GM12865 (cell line): ENCODE measurements around the gene DNAH3.

Source experiments
- DNase-seq: peaks from one replicate; pipeline ENCODE4 v3.0.0; 2010; ENCODE audit warnings: low read depth
- H3K4me3 ChIP-seq: 2 replicates; pipeline ENCODE4 v1.5.1; 2011; ENCODE audit warnings: mild to moderate bottlenecking, low read depth, low read length, control low read depth
- CTCF ChIP-seq: IDR thresholded peaks from 2 replicates; pipeline ENCODE4 v1.5.1; 2011; ENCODE audit warnings: low read length, control low read depth, low read depth, inconsistent platforms; ENCODE audit not compliant: insufficient read depth; ENCODE audit errors: missing control alignments

The DNAH3 gene

DNA sequence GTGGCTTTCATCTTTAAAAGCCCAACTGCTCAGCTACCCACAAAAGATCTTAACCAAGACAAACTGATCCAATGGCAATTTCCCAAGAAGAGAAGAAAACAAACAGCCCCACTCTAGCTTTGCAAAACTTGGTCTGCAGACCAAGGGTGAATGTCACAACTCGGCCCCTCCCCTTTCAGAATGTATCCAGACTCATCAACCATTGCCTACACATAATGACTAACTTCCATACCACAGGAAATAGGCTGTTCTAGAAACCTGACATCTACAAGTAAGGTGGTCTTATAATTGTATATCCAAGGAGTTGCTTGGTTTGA lies 266.4 kb downstream of the DNAH3 start:
- no peak for DNase-seq
- no peak for TF ChIP-seq CTCF
- no peak overlapping the region for H3K4me3 ChIP-seq

DNA sequence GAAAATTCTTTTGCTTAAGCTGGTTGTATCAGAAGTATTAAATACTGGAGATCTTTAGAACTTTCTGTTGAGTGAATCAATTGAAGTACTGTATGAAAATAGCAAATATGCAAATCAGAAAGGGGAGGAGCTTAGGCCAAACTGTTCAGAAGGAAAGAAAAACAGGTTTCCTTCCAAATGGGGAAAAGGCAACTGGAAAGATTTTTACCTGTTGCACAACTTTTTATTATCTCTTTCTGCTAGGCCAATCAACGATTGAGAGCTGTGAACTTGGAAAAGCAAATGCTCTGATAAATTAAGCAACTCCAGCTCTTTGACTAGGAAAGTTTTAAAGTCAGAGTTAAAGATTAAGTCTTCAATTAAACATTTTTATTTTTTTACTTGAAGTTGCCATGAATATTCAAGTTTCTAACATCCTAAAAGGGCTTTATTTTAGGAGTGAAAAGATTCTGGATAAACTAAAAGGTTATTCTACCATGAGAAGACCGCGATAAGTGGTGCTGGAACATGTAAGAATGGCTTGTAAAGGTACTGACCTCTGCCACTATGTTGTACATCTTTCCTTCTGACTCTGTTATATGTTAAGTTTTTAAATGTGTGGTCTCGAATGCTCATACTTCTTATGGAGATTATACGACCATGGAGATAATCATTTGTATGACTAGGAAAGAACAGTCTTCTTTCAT lies 266.9 kb downstream of the DNAH3 start:
- TF ChIP-seq CTCF = no peak
- DNase-seq = no peak
- no peak overlapping the region for H3K4me3 ChIP-seq
